ENCODE data around the gene LRFN5.

- TF ChIP-seq POLR2A (IDR thresholded peaks at IDR 0.05; ENCODE audit: low read depth, low read length) (no peak), POLR2AphosphoS5 (IDR thresholded peaks at IDR 0.05; ENCODE audit: low read depth, low read length) (no peak), TAF1 (IDR thresholded peaks at IDR 0.05; ENCODE audit: borderline replicate concordance, low read depth, low read length) (no peak)
Measured at GRCh38 chr14:41810362-41810761, 203.7 kb downstream of the LRFN5 start.
